Parathyroid adenoma (tissue), 2 donors: ENCODE measurements around the gene COL11A2.

ENCODE experiments used
- H2AFZ ChIP-seq: fragments of 300-600 bp; sonication (generic); one replicate; pipeline ENCODE4 v1.7.0; 2017; ENCODE audit warnings: antibody characterized with exemption, mild to moderate bottlenecking
- H3K27ac ChIP-seq: fragments of 300-600 bp; sonication (generic); one replicate; pipeline ENCODE4 v1.7.0; 2017
- H3K27me3 ChIP-seq: fragments of 300-600 bp; sonication (generic); one replicate; pipeline ENCODE4 v1.7.0; 2017; ENCODE audit warnings: low read length; ENCODE audit not compliant: control insufficient read depth, insufficient read depth
- H3K36me3 ChIP-seq: fragments of 300-600 bp; sonication (generic); one replicate; pipeline ENCODE4 v1.7.0; 2017; ENCODE audit warnings: low read length; ENCODE audit not compliant: control insufficient read depth, insufficient read depth
- H3K4me1 ChIP-seq: fragments of 300-600 bp; sonication (generic); one replicate; pipeline ENCODE4 v1.7.0; 2017; ENCODE audit warnings: control low read depth
- H3K4me2 ChIP-seq: fragments of 300-600 bp; sonication (generic); one replicate; pipeline ENCODE4 v1.7.0; 2017; ENCODE audit warnings: low read length
- H3K4me3 ChIP-seq: fragments of 300-600 bp; sonication (generic); one replicate; pipeline ENCODE4 v1.7.0; 2017; ENCODE audit warnings: low read depth, low read length
- H3K79me2 ChIP-seq: fragments of 300-600 bp; sonication (generic); one replicate; pipeline ENCODE4 v1.7.0; 2017; ENCODE audit warnings: control low read depth
- H3K9ac ChIP-seq: fragments of 300-600 bp; sonication (generic); one replicate; pipeline ENCODE4 v1.7.0; 2017; ENCODE audit warnings: mild to moderate bottlenecking
- H3K9me3 ChIP-seq: fragments of 300-600 bp; sonication (generic); one replicate; pipeline ENCODE4 v1.7.0; 2017; ENCODE audit warnings: low read length; ENCODE audit not compliant: control insufficient read depth
- TF ChIP-seq, protein P1 (sequence below): fragments of 300-600 bp; sonication (generic); IDR thresholded peaks from one replicate; pipeline ENCODE4 v1.7.0; 2017; ENCODE audit warnings: antibody characterized with exemption, mild to moderate bottlenecking
- donor health status: primary hyperparathyroidism.

Gene COL11A2

DNA sequence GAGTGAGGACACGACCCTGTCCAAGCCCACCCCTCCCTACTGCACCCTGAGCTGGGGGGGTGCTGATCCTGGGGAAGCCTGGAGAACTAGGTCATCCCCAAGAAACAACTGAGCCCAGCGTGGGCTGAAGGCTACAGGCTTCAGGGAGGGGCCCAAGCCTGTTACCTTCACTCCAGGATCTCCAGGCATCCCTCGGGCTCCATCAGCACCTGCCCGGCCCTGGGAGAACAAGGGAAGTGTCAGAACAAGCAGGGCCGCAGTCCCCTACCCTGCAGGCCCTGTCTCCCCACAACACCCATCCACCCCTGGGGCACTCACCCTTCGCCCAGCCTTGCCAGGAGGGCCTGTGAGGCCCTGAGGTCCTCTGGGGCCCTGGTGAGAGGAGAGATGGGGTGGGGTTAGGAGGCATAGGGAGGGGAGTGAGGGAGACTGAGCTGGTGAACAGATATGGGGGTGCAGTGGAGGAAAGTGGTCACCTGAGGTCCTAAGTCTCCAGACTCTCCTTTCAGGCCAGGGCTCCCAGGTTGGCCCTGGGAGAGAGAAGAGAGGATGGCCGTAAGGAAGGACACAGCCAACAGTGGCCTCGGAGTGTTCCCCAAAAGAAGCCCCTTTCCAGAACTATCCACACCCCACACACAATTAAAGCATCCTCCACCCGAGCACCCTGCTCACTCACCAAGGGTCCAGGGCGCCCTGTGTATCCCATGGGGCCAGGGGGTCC, 13.4 kb downstream of the COL11A2 start:
- Histone ChIP-seq H3K36me3 (no peaks in the 10 kb centered on the region), H3K4me3 (no peak overlapping the region), H2AFZ (no peak overlapping the region), H3K9me3 (no peaks in the 10 kb centered on the region), H3K4me1 (peaks cover 5% of the 10 kb centered on the region), H3K4me2 (no peak overlapping the region), H3K79me2 (no peaks in the 10 kb centered on the region), H3K27ac (no peak overlapping the region), H3K27me3 (no peaks in the 10 kb centered on the region), H3K9ac (no peak overlapping the region)
- TF ChIP-seq, protein P1, sequence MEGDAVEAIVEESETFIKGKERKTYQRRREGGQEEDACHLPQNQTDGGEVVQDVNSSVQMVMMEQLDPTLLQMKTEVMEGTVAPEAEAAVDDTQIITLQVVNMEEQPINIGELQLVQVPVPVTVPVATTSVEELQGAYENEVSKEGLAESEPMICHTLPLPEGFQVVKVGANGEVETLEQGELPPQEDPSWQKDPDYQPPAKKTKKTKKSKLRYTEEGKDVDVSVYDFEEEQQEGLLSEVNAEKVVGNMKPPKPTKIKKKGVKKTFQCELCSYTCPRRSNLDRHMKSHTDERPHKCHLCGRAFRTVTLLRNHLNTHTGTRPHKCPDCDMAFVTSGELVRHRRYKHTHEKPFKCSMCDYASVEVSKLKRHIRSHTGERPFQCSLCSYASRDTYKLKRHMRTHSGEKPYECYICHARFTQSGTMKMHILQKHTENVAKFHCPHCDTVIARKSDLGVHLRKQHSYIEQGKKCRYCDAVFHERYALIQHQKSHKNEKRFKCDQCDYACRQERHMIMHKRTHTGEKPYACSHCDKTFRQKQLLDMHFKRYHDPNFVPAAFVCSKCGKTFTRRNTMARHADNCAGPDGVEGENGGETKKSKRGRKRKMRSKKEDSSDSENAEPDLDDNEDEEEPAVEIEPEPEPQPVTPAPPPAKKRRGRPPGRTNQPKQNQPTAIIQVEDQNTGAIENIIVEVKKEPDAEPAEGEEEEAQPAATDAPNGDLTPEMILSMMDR = no peak

DNA sequence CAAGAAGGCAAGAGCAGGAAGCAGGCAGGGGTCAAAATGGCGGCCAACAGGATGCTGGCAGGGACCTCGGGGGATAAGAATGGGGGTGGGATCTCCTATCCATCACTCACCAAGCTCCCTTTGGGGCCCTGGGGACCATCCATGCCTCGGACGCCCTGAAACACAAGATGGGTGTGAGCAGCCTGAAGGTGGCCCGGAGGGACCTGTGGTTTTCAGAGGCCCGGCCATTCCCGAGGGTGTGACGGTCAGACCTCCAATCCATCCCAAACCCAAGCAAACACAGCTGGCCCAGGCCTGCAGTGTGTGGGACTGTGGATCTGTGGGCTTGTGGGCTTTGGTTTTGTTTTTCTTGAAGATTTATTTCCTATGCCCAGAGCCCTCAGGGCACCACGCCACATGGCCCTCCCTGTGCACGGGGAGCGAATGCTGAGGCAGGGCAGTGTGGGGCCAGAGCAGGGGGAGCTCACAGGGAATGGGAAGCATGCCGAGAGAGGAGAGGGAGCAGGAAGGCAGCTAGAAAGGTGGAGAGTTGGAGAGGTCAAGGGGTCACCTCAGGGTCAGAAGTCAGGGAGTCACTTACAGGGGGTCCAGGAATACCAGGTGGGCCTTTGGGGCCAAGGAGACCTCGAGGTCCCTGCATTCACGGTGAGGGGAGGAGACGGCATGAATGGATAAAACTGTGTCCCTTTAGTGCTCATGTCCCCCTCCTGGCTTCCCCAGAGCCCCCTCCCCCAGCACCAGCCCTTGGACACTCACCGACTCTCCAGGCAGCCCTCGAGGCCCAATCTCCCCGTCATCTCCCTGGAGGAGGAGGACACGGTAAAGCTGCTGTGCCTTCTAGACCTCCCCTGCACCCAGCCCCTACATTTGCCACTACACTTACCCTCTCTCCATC, 14.5 kb downstream of the COL11A2 start:
- no peak overlapping the region for H3K27ac ChIP-seq
- H3K79me2 ChIP-seq = no peaks in the 10 kb centered on the region
- no peaks in the 10 kb centered on the region for H3K27me3 ChIP-seq
- H3K4me3 ChIP-seq = no peak overlapping the region
- H3K4me1 ChIP-seq = peaks cover 5% of the 10 kb centered on the region
- no peak overlapping the region for H3K4me2 ChIP-seq
- H3K9ac ChIP-seq = no peak overlapping the region
- TF ChIP-seq, protein P1 = no peak
- H2AFZ ChIP-seq = no peak overlapping the region
- H3K9me3 ChIP-seq = no peaks in the 10 kb centered on the region
- H3K36me3 ChIP-seq = no peaks in the 10 kb centered on the region

GRCh38 chr6:33176906-33177305, 15.4 kb downstream of the COL11A2 start:
- Histone ChIP-seq H2AFZ (no peak overlapping the region), H3K9me3 (no peaks in the 10 kb centered on the region), H3K4me2 (no peak overlapping the region), H3K4me1 (peaks cover 5% of the 10 kb centered on the region), H3K27me3 (no peaks in the 10 kb centered on the region), H3K27ac (no peak overlapping the region), H3K36me3 (no peaks in the 10 kb centered on the region), H3K79me2 (no peaks in the 10 kb centered on the region), H3K4me3 (no peak overlapping the region), H3K9ac (no peak overlapping the region)
- TF ChIP-seq, protein P1 = no peak

- Histone ChIP-seq H3K4me2 (no peak overlapping the region), H3K9me3 (no peaks in the 10 kb centered on the region), H3K36me3 (no peaks in the 10 kb centered on the region), H3K27me3 (no peaks in the 10 kb centered on the region), H3K4me1 (peaks cover 5% of the 10 kb centered on the region), H3K4me3 (no peak overlapping the region), H3K27ac (no peak overlapping the region), H2AFZ (no peak overlapping the region), H3K9ac (no peak overlapping the region), H3K79me2 (no peaks in the 10 kb centered on the region)
- TF ChIP-seq, protein P1 = no peak
These were observed 16.7 kb downstream of the COL11A2 start for GRCh38 chr6:33175436-33176069.
